HEK293T (cell line): Measurements from ENCODE around the gene LRP2.

Experiments used
- CTCF ChIA-PET: fragments of 350-600 bp; formaldehyde crosslinking; extraction: SDS; loops from one replicate; lab custom pipeline; 2021; ENCODE audit warnings: antibody characterized with exemption, inconsistent platforms; lab: Yijun Ruan, JAX
- POLR2A ChIA-PET: fragments of 350-600 bp; formaldehyde crosslinking; extraction: SDS; loops from one replicate; lab custom pipeline; 2020; ENCODE audit warnings: antibody characterized with exemption, inconsistent platforms; lab: Yijun Ruan, JAX
- DNase-seq: peaks from one replicate; pipeline ENCODE4 v3.0.0; 2012; ENCODE audit warnings: mixed read lengths; ENCODE audit errors: extremely low spot score
- ARNT ChIP-seq: fragments of 450-650 bp; IDR thresholded peaks from 2 replicates; pipeline ENCODE4 v1.6.1; 2017; ENCODE audit warnings: mild to moderate bottlenecking
- BHLHE40 ChIP-seq: fragments of 450-650 bp; IDR thresholded peaks from 2 replicates; pipeline ENCODE4 v1.6.1; 2016; ENCODE audit warnings: mild to moderate bottlenecking, moderate library complexity, borderline replicate concordance
- CTBP1 ChIP-seq: fragments of 450-650 bp; IDR thresholded peaks from 2 replicates; pipeline ENCODE4 v1.6.1; 2016; ENCODE audit warnings: borderline replicate concordance
- ELF4 ChIP-seq: fragments of 450-650 bp; IDR thresholded peaks from 2 replicates; pipeline ENCODE4 v1.6.1; 2017; ENCODE audit warnings: antibody characterized with exemption
- FOXA1 ChIP-seq: fragments of 450-650 bp; IDR thresholded peaks from 2 replicates; pipeline ENCODE4 v1.6.1; 2016; ENCODE audit warnings: mild to moderate bottlenecking
- FOXK2 ChIP-seq: fragments of 450-650 bp; IDR thresholded peaks from 2 replicates; pipeline ENCODE4 v1.6.1; 2016; ENCODE audit warnings: mild to moderate bottlenecking
- FOXM1 ChIP-seq: fragments of 450-650 bp; IDR thresholded peaks from 2 replicates; pipeline ENCODE4 v1.6.1; 2017; ENCODE audit warnings: mild to moderate bottlenecking, borderline replicate concordance
- HDGF ChIP-seq: fragments of 450-650 bp; IDR thresholded peaks from 2 replicates; pipeline ENCODE4 v1.6.1; 2017; ENCODE audit warnings: antibody characterized with exemption, borderline replicate concordance
- L3MBTL2 ChIP-seq: fragments of 450-650 bp; conservative IDR thresholded peaks from 2 replicates; pipeline ENCODE4 v1.6.1; 2016; ENCODE audit warnings: mild to moderate bottlenecking
- LEF1 ChIP-seq: fragments of 450-650 bp; IDR thresholded peaks from 2 replicates; pipeline ENCODE4 v1.6.1; 2017; ENCODE audit warnings: mild to moderate bottlenecking, borderline replicate concordance
- NFRKB ChIP-seq: fragments of 450-650 bp; IDR thresholded peaks from 2 replicates; pipeline ENCODE4 v1.6.1; 2016; ENCODE audit warnings: mild to moderate bottlenecking, moderate library complexity
- PKNOX1 ChIP-seq: fragments of 450-650 bp; IDR thresholded peaks from 2 replicates; pipeline ENCODE4 v1.6.1; 2016
- SP1 ChIP-seq: fragments of 450-650 bp; IDR thresholded peaks from 2 replicates; pipeline ENCODE4 v1.6.1; 2017
- SUZ12 ChIP-seq: fragments of 450-650 bp; IDR thresholded peaks from 2 replicates; pipeline ENCODE4 v1.6.1; 2016; ENCODE audit warnings: mild to moderate bottlenecking
- TARDBP ChIP-seq: fragments of 450-650 bp; IDR thresholded peaks from 2 replicates; pipeline ENCODE4 v1.6.1; 2016
- ZNF384 ChIP-seq: fragments of 450-650 bp; IDR thresholded peaks from 2 replicates; pipeline ENCODE4 v1.6.1; 2016

The LRP2 gene

GRCh38 chr2:169363560-169364150 is 1.3 kb upstream of the LRP2 start:
- POLR2A ChIA-PET, result no interaction called here
- CTCF ChIA-PET, result no interaction called here
- TF ChIP-seq ARNT, result no peak
- TF ChIP-seq L3MBTL2, result peak; percentile 82
- no peak for TF ChIP-seq ELF4
- TF ChIP-seq FOXK2, result no peak
- TF ChIP-seq FOXM1, result no peak
- TF ChIP-seq TARDBP, result no peak
- peak; percentile 34 for DNase-seq

DNA sequence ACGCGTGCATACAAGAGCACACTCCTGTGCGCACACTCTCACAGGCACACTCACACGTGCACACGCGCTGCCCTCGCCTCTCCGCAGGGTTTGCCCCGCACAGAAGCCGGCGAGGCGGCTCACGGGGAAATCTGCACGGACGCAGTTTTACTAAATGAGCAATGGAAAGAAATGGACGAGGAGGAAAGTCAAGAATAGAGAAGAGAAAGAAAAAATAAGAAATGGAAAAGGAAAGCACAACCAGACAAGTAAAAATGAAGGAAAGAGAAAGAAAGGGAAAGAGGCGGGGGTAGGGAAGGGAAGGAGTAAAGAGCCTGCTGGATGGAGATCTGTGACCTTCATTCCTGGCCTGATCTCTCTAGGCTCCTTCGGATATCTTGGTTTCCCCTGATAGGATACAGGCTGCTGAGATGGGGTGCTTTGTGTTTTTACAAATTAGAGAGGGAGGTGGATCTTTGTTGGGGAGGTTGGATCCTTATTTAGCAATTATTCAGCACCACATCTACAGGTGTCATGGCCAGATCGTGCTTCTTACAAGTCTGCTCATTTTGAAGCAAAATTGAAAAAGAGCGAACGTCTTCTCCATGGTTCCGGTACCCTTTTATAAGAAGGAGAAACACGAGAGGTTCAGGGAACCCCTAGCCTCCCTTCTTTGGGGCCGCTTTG is 693 bp upstream of the LRP2 start:
- CTCF ChIA-PET, result no interaction called here
- no peak for TF ChIP-seq HDGF
- TF ChIP-seq ARNT, result no peak
- TF ChIP-seq SP1, result no peak
- no peak for TF ChIP-seq L3MBTL2
- TF ChIP-seq NFRKB, result no peak
- no peak for TF ChIP-seq FOXM1
- no peak for TF ChIP-seq CTBP1
- TF ChIP-seq ELF4, result no peak
- TF ChIP-seq ZNF384, result no peak
- no peak for TF ChIP-seq FOXA1
- no peak for TF ChIP-seq PKNOX1
- TF ChIP-seq TARDBP, result no peak
- TF ChIP-seq FOXK2, result no peak
- no peak for TF ChIP-seq LEF1
- TF ChIP-seq BHLHE40, result no peak
- POLR2A ChIA-PET, result no interaction called here
- no peak for DNase-seq

DNA sequence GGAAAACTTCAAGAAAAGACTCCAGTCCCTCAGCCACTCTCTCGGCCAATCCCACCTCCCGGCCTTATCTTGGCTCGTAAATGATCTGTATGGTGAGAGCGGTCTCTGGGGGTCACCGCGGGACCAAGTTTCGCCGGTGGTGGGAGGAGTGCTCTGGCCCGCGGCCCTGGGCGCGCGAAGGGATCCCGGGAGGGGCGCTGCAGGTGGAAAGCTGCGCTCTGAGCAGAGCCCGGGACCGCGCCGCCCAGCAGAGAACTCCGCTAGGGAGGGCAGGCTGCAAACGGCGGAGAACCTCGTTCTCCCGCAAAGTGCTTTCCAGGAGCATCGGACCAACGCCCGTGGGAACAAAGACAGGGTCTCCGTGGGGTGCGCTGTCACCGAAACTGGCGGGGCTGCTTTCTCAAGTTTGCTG is 622 bp downstream of the LRP2 start:
- ChIA-PET POLR2A (interaction anchor here (1.0 to 1.1 kb wide), 2 partner anchors 25 to 32 kb away, joined by 3 read pairs; no protein-coding TSS in a partner anchor), CTCF (interaction anchor here (0.5 kb wide), 1 partner anchor 131 kb away, joined by 5 read pairs; no protein-coding TSS in a partner anchor)
- DNase-seq, result peak; percentile 57
- TF ChIP-seq FOXK2 (no peak), FOXM1 (no peak), TARDBP (no peak), SP1 (no peak), LEF1 (no peak), HDGF (no peak)

- peak; percentile 47 for DNase-seq
- TF ChIP-seq NFRKB (no peak), SUZ12 (no peak), ELF4 (no peak), LEF1 (no peak), TARDBP (no peak), FOXK2 (no peak), BHLHE40 (no peak), SP1 (no peak), ARNT (no peak), FOXM1 (no peak), HDGF (no peak)
- ChIA-PET POLR2A (interaction anchor here (1.0 to 1.1 kb wide), 2 partner anchors 26 to 31 kb away, joined by 3 read pairs; no protein-coding TSS in a partner anchor), CTCF (interaction anchor here (0.5 to 0.6 kb wide), 2 partner anchors 44 to 131 kb away, joined by 5 to 7 read pairs; no protein-coding TSS in a partner anchor)
Measured at GRCh38 chr2:169360984-169361705, 1.2 kb downstream of the LRP2 start.

- POLR2A ChIA-PET, result no interaction called here
- DNase-seq, result no peak
- CTCF ChIA-PET, result no interaction called here
- TF ChIP-seq NFRKB (no peak), ZNF384 (no peak), FOXA1 (no peak), ARNT (no peak), PKNOX1 (no peak), ELF4 (no peak), TARDBP (no peak), FOXM1 (no peak), SUZ12 (no peak), CTBP1 (no peak), L3MBTL2 (no peak)
Measured at GRCh38 chr2:169358016-169358415, 4.3 kb downstream of the LRP2 start.

DNA sequence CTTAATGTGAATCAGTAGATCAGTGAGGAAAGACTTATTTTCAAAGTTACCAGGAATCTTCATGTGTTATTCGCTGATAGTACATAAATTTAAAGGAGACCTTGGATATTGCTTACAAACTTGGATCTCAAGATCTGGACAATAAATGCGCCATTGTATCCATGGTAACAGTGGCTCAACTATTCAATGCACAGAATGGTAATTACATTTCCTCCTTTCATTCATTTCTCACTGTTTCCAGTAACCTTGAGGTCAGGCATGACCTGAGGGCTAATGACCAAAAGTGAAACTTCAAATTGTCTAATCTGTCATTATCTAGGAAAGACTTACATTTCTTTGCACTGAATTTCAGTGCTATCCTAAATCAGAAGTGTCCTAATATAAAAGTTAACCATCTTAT is 8.1 kb downstream of the LRP2 start:
- no peak for TF ChIP-seq ZNF384
- no peak for TF ChIP-seq LEF1
- TF ChIP-seq PKNOX1, result no peak
- TF ChIP-seq BHLHE40, result no peak
- TF ChIP-seq HDGF, result no peak
- no peak for TF ChIP-seq NFRKB
- TF ChIP-seq L3MBTL2, result no peak
- TF ChIP-seq ELF4, result no peak
- TF ChIP-seq FOXK2, result no peak
- TF ChIP-seq FOXA1, result no peak
- TF ChIP-seq SP1, result no peak
- CTCF ChIA-PET, result no interaction called here
- POLR2A ChIA-PET, result no interaction called here
- DNase-seq, result no peak
